ENCODE results near the gene ANKFN1.

ANKFN1 gene

DNA sequence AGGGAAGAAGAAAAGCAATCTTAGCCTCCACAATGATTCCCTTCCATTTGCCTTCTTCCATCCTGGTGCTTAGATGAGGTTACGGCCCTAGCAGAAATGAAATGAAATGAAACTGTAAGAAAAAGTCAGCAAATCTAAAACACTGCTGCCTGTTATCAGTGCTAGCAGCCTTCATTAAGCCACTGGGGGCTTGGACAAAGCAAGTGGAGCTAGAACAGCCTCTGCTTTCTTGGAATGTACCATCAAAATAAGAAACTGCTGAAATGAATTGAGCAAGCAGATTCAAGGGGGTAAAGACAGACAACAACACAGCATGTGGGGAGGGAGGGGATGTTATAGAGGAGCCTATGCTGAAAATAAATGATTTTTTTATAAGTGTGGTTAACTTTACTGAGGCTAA is 5.1 kb downstream of the ANKFN1 start:
- TF ChIP-seq, protein P1, sequence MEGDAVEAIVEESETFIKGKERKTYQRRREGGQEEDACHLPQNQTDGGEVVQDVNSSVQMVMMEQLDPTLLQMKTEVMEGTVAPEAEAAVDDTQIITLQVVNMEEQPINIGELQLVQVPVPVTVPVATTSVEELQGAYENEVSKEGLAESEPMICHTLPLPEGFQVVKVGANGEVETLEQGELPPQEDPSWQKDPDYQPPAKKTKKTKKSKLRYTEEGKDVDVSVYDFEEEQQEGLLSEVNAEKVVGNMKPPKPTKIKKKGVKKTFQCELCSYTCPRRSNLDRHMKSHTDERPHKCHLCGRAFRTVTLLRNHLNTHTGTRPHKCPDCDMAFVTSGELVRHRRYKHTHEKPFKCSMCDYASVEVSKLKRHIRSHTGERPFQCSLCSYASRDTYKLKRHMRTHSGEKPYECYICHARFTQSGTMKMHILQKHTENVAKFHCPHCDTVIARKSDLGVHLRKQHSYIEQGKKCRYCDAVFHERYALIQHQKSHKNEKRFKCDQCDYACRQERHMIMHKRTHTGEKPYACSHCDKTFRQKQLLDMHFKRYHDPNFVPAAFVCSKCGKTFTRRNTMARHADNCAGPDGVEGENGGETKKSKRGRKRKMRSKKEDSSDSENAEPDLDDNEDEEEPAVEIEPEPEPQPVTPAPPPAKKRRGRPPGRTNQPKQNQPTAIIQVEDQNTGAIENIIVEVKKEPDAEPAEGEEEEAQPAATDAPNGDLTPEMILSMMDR (IDR thresholded peaks at IDR 0.05; ENCODE audit: control extremely low read depth, extremely low read depth, low read depth, missing control alignments) = no peak
- ChIA-PET POLR2A (no interaction called here), CTCF (no interaction called here)
- no peak for DNase-seq (ENCODE audit: extremely low spot score)

DNA sequence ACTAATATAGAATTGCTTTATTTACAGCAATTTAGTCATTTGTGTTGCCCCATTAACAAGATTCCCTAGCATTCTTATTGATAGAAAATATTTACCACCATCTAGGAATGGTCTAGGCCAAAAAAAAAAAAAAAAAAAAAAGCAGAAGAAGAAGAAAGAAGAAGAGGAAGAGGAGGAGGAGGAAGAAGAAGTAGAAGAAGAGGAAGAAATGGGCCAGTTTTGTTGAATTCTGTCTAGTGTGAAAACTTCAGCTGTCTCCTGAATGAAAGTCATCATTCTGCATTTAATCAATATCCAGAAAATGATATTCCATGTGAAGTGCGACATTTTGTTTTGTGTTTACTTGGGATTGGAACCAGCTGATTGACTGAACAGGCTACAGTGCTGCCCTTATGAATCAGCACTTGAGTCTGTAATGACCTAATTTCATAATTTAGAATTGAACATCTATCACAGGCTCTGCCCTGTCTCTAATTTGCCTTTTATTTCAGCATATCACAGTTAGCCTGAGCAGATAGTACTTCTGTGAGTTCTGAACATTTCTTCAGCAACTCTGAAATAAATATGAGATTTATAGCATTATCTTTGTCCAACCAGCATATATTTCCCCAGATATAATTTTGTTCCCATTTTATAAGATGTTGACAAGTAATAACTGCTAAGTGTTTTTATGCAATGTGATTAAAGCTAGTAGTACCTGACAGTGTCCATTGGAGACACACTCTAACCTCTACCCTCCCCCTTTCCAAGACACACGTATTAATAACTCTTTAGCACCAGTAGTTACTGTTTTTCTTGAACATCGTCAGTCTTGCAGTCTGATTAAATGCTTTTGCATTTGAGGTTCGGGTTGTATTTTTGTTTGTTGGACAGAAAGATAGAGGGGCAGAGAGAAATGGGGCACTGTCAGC is 5.9 kb downstream of the ANKFN1 start:
- ChIA-PET POLR2A (no interaction called here), CTCF (no interaction called here)
- no peak for DNase-seq (ENCODE audit: extremely low spot score)
- TF ChIP-seq, protein P1 (IDR thresholded peaks at IDR 0.05; ENCODE audit: control extremely low read depth, extremely low read depth, low read depth, missing control alignments) = no peak

DNA sequence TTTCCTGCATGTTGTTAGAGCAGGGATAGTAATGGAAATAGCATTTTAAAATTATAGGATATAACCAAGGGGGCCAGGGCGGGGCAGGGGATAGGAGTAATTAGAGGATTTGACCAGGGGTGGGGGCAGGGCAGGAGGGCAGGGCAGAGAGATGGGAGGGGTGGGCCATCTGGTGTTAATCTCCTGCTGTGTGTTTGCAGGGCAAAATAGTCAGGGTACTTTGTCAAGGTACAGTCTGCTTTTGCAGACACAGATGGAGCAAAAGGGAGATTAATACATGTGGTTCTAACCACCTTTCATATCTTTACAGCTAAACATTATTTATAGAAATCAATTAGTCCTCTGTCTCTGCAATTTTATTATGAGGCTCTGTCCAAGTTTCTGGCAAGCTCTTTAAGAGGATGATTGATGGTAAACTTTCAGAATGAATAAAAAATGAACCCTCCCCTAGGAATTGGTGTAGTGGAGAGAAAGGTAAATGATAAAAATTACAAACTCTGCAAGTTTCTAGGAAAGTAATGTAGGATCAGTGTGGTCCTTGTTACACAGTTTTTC is 6.6 kb downstream of the ANKFN1 start:
- ChIA-PET POLR2A (no interaction called here), CTCF (interaction anchor here (1.3 kb wide), 1 partner anchor 13 kb away, joined by 5 read pairs; no protein-coding TSS in a partner anchor)
- TF ChIP-seq, protein P1 (IDR thresholded peaks at IDR 0.05; ENCODE audit: control extremely low read depth, extremely low read depth, low read depth, missing control alignments) = no peak
- no peak for DNase-seq (ENCODE audit: extremely low spot score)

DNA sequence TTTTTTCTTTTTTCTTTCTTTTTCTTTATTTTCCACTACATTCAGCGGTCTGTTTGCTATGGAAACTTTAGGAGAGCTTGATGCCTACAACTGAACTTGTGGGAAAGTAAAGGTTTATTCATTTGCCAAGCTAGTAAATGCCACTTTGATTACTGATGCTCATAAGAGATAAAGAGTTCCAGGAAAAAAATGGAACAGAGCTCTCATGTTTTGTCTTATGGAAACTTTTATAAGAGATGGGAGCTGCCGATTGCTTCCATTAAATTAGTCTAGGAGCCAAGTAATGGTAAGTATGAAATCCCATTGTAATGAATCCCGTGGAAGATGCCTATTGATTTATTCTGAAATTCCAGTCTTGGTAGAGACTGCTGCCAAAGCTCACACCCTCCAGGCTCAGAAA is 7.1 kb downstream of the ANKFN1 start:
- TF ChIP-seq, protein P1 (IDR thresholded peaks at IDR 0.05; ENCODE audit: control extremely low read depth, extremely low read depth, low read depth, missing control alignments) = no peak
- CTCF ChIA-PET = interaction anchor here (1.3 kb wide), 1 partner anchor 13 kb away, joined by 5 read pairs; no protein-coding TSS in a partner anchor
- POLR2A ChIA-PET = no interaction called here
- DNase-seq (ENCODE audit: extremely low spot score) = no peak

DNA sequence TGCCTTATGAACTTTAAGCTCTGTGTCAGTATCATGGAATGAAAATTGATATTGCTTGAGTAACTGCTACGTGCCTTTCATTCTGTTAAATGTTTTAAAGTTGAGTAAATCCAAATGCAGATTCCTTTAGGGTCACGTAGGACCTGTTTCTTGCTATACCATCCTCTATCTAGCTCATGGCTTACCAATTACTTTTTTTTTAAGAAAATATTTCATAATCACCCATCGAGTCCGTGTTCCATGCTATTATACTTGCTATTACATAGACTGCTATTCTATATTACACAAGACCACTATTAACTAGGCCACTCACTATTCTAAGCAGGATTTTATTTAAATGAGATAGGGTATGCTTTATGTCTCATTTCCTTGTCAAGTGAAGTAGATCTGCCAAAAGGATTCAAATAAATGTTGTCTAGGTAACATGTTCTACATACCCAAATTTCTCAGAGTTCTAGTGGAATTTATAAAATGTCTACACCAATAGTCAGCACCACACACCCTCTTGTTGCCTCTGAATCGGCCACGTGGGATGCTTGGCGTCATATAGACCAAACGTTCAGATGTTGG is 11.9 kb downstream of the ANKFN1 start:
- POLR2A ChIA-PET = no interaction called here
- TF ChIP-seq, protein P1 (IDR thresholded peaks at IDR 0.05; ENCODE audit: control extremely low read depth, extremely low read depth, low read depth, missing control alignments) = no peak
- no peak for DNase-seq (ENCODE audit: extremely low spot score)
- CTCF ChIA-PET = no interaction called here

DNA sequence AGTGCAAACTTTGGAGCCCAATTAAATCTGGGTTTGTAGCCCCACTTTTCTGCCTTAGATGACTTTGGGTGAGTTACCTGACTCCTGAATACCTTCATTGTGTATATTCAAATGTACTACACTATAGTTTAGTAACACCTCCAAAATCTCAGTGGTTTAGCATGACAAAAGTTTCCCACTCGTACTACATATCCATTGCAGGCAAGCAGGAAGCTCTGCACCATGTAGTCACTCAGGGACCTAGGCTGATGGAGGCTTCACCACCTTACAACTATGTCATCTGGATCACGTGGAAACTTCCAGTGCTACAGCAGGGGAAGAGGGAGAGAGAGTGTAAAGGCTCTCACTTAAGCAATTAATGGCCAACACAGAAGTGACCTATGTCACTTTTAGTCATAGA is 14.2 kb downstream of the ANKFN1 start:
- CTCF ChIA-PET = no interaction called here

More for the DNA sequence above, 14.2 kb downstream of the ANKFN1 start:
- DNase-seq (ENCODE audit: extremely low spot score) = no peak
- TF ChIP-seq, protein P1 (IDR thresholded peaks at IDR 0.05; ENCODE audit: control extremely low read depth, extremely low read depth, low read depth, missing control alignments) = no peak
- POLR2A ChIA-PET = no interaction called here
